Activated CD4-positive, alpha-beta memory T cell treated with anti-CD3 and anti-CD28 coated beads for 36 hours (primary cell): ENCODE data around the gene WDR27. TPM values are rescaled to one million over a fixed set of nuclear protein-coding genes. Genes with fewer than 3 reads are reported as not detected.

Source experiments
- CTCF ChIA-PET: fragments of 350-600 bp; sonication (Branson Sonifier 250); formaldehyde crosslinking; loops from one replicate; lab custom pipeline; 2021; ENCODE audit warnings: antibody characterized with exemption, inconsistent platforms; lab: Charles Lee
- POLR2A ChIA-PET: fragments of 350-600 bp; sonication (Branson Sonifier 250); formaldehyde crosslinking; loops from one replicate; lab custom pipeline; 2021; ENCODE audit warnings: antibody characterized with exemption; lab: Charles Lee
- DNase-seq: peaks from one replicate; pipeline ENCODE4 v3.0.0-alpha.2; 2020
- H3K27ac Mint-ChIP-seq: one replicate; pipeline ENCODE4 v1.8.0; 2021; ENCODE audit warnings: mixed read lengths
- H3K27me3 Mint-ChIP-seq: one replicate; pipeline ENCODE4 v1.8.0; 2021; ENCODE audit warnings: mixed read lengths
- H3K36me3 Mint-ChIP-seq: one replicate; pipeline ENCODE4 v1.8.0; 2021; ENCODE audit warnings: mixed read lengths
- H3K4me1 Mint-ChIP-seq: one replicate; pipeline ENCODE4 v1.8.0; 2021; ENCODE audit warnings: low read depth, mixed read lengths
- H3K4me3 Mint-ChIP-seq: one replicate; pipeline ENCODE4 v1.8.0; 2021; ENCODE audit warnings: mild to moderate bottlenecking, mixed read lengths
- H3K9me3 Mint-ChIP-seq: one replicate; pipeline ENCODE4 v1.8.0; 2021; ENCODE audit warnings: mixed read lengths
- intact Hi-C: fragments of 100-400 bp; cut with micrococcal nuclease; formaldehyde crosslinking; loops from one replicate; pipeline ENCODE4 v1.15.1; 2023
- total RNA-seq, 2 experiments: library from RNA; stranded (reverse); gene quantifications; one replicate each; pipeline ENCODE4 v1.2.3, GENCODE V29; 2021

WDR27 gene
- total RNA-seq, result 10 to 100 TPM; 39.7 to 41.6 TPM

- ChIA-PET POLR2A (interaction anchor here (0.7 to 4.3 kb wide), 13 partner anchors 9 to 882 kb away, joined by 3 to 49 read pairs (median 6); partner anchors contain the start of genes DYNLT2, ERMARD, PDCD2 and PHF10), CTCF (interaction anchor here (0.9 to 1.8 kb wide), 4 partner anchors 18 to 23 kb away, joined by 3 to 7 read pairs (median 5); no protein-coding TSS in a partner anchor)
- Mint-ChIP-seq H3K27ac (peak within 1 kb of the TSS; percentile 88), H3K4me1 (peaks cover 43% of the 10 kb centered on the region), H3K36me3 (peaks cover 26% of the 10 kb centered on the region), H3K27me3 (no peaks in the 10 kb centered on the region), H3K9me3 (no peaks in the 10 kb centered on the region), H3K4me3 (peak within 1 kb of the TSS; percentile 89)
- peak; percentile 99 for DNase-seq
- intact Hi-C loops, result loop anchor here (1.0 to 10.0 kb wide), 8 partner anchors 20 to 852 kb away; partner anchors contain the start of genes DLL1, DYNLT2, ERMARD and TBP
Measured at GRCh38 chr6:169701954-169702839, at the start of gene WDR27, which contains the start of gene C6orf120. Gene WDR27 (minus strand): TSS chr6:169702029. CDS start chr6:169689005, 13,024 bp downstream. Gene C6orf120 (plus strand): TSS chr6:169702126. CDS start chr6:169702460, 334 bp downstream.

- CTCF ChIA-PET, result no interaction called here
- no peak overlapping the region for H3K27ac Mint-ChIP-seq
- H3K9me3 Mint-ChIP-seq, result peaks cover 12% of the 10 kb centered on the region
Measured at GRCh38 chr6:169746556-169746955, 44.7 kb upstream of the WDR27 start.

GRCh38 chr6:169745405-169745804, 43.6 kb upstream of the WDR27 start:
- Mint-ChIP-seq H3K9me3 (peaks cover 12% of the 10 kb centered on the region), H3K4me3 (no peak overlapping the region), H3K36me3 (peaks cover 20% of the 10 kb centered on the region), H3K27me3 (no peaks in the 10 kb centered on the region), H3K4me1 (peaks cover 12% of the 10 kb centered on the region), H3K27ac (no peak overlapping the region)
- no peak for DNase-seq
- intact Hi-C loops, result no loop called here
- ChIA-PET CTCF (no interaction called here), POLR2A (no interaction called here)

More at GRCh38 chr6:169746556-169746955, 44.7 kb upstream of the WDR27 start:
- POLR2A ChIA-PET, result no interaction called here
- intact Hi-C loops, result no loop called here
- DNase-seq, result no peak
- Mint-ChIP-seq H3K4me1 (peaks cover 12% of the 10 kb centered on the region), H3K36me3 (peaks cover 26% of the 10 kb centered on the region), H3K4me3 (no peak overlapping the region), H3K27me3 (no peaks in the 10 kb centered on the region)

GRCh38 chr6:169741344-169741743, 39.5 kb upstream of the WDR27 start:
- intact Hi-C loops, result no loop called here

GRCh38 chr6:169738976-169739529, 37.2 kb upstream of the WDR27 start:
- Mint-ChIP-seq H3K4me1 (no peaks in the 10 kb centered on the region), H3K27ac (no peak overlapping the region), H3K4me3 (no peak overlapping the region), H3K9me3 (no peaks in the 10 kb centered on the region), H3K36me3 (no peaks in the 10 kb centered on the region), H3K27me3 (peaks cover 7% of the 10 kb centered on the region)
- intact Hi-C loops, result no loop called here
- CTCF ChIA-PET, result no interaction called here
- DNase-seq, result no peak
- POLR2A ChIA-PET, result no interaction called here

More at GRCh38 chr6:169741344-169741743, 39.5 kb upstream of the WDR27 start:
- Mint-ChIP-seq H3K27ac (no peak overlapping the region), H3K27me3 (peaks cover 5% of the 10 kb centered on the region), H3K36me3 (no peaks in the 10 kb centered on the region), H3K4me1 (no peaks in the 10 kb centered on the region), H3K4me3 (no peak overlapping the region), H3K9me3 (peaks cover 7% of the 10 kb centered on the region)
- no peak for DNase-seq
- POLR2A ChIA-PET, result interaction anchor here (1.0 to 2.0 kb wide), 2 partner anchors 9 to 39 kb away, joined by 3 to 5 read pairs; partner anchors contain the start of gene C6orf120
- CTCF ChIA-PET, result interaction anchor here (0.6 kb wide), 1 partner anchor 617 kb away, joined by 3 read pairs; no protein-coding TSS in a partner anchor

- POLR2A ChIA-PET, result no interaction called here
- intact Hi-C loops, result no loop called here
- Mint-ChIP-seq H3K27ac (no peak overlapping the region), H3K4me3 (no peak overlapping the region), H3K36me3 (no peaks in the 10 kb centered on the region), H3K9me3 (no peaks in the 10 kb centered on the region), H3K27me3 (peaks cover 7% of the 10 kb centered on the region), H3K4me1 (no peaks in the 10 kb centered on the region)
- CTCF ChIA-PET, result no interaction called here
- no peak for DNase-seq
Measured at GRCh38 chr6:169738204-169738975, 36.6 kb upstream of the WDR27 start.

GRCh38 chr6:169729961-169730360, 28.1 kb upstream of the WDR27 start:
- Mint-ChIP-seq H3K9me3 (no peaks in the 10 kb centered on the region), H3K27ac (no peak overlapping the region), H3K27me3 (no peaks in the 10 kb centered on the region), H3K4me3 (no peak overlapping the region), H3K36me3 (no peaks in the 10 kb centered on the region), H3K4me1 (peaks cover 14% of the 10 kb centered on the region)
- ChIA-PET POLR2A (no interaction called here), CTCF (no interaction called here)
- no peak for DNase-seq
- intact Hi-C loops, result loop anchor here (10.0 kb wide), 1 partner anchor 515 kb away; no protein-coding TSS in a partner anchor

GRCh38 chr6:169726963-169727362, 25.1 kb upstream of the WDR27 start:
- Mint-ChIP-seq H3K27me3 (no peaks in the 10 kb centered on the region), H3K9me3 (no peaks in the 10 kb centered on the region), H3K36me3 (peaks cover 6% of the 10 kb centered on the region), H3K4me3 (no peak overlapping the region), H3K27ac (no peak overlapping the region), H3K4me1 (peaks cover 18% of the 10 kb centered on the region)
- CTCF ChIA-PET, result interaction anchor here (0.6 to 0.8 kb wide), 2 partner anchors 63 to 198 kb away, joined by 3 read pairs; no protein-coding TSS in a partner anchor
- no peak for DNase-seq
- intact Hi-C loops, result loop anchor here (10.0 kb wide), 1 partner anchor 512 kb away; no protein-coding TSS in a partner anchor
- POLR2A ChIA-PET, result no interaction called here

- DNase-seq, result no peak
- CTCF ChIA-PET, result interaction anchor here (0.8 to 1.3 kb wide), 2 partner anchors 64 to 198 kb away, joined by 3 to 6 read pairs; no protein-coding TSS in a partner anchor
- no peaks in the 10 kb centered on the region for H3K9me3 Mint-ChIP-seq
- H3K4me3 Mint-ChIP-seq, result peak overlapping the region; percentile 79
- POLR2A ChIA-PET, result interaction anchor here (1.1 to 1.8 kb wide), 3 partner anchors 10 to 28 kb away, joined by 3 to 20 read pairs (median 3); partner anchors contain the start of genes C6orf120 and WDR27
- intact Hi-C loops, result loop anchor here (10.0 kb wide), 1 partner anchor 511 kb away; no protein-coding TSS in a partner anchor
- H3K27ac Mint-ChIP-seq, result peak overlapping the region; percentile 16
- H3K4me1 Mint-ChIP-seq, result peaks cover 24% of the 10 kb centered on the region
- H3K36me3 Mint-ChIP-seq, result peaks cover 6% of the 10 kb centered on the region
- no peaks in the 10 kb centered on the region for H3K27me3 Mint-ChIP-seq
Measured at GRCh38 chr6:169726049-169726400, 24.2 kb upstream of the WDR27 start.

GRCh38 chr6:169725125-169726048, 23.6 kb upstream of the WDR27 start:
- H3K36me3 Mint-ChIP-seq, result peaks cover 7% of the 10 kb centered on the region
- peaks cover 28% of the 10 kb centered on the region for H3K4me1 Mint-ChIP-seq
- H3K9me3 Mint-ChIP-seq, result no peaks in the 10 kb centered on the region
- CTCF ChIA-PET, result interaction anchor here (0.9 to 1.3 kb wide), 2 partner anchors 24 to 65 kb away, joined by 3 to 6 read pairs; no protein-coding TSS in a partner anchor
- POLR2A ChIA-PET, result interaction anchor here (0.8 to 1.8 kb wide), 5 partner anchors 10 to 29 kb away, joined by 3 to 20 read pairs (median 3); partner anchors contain the start of genes C6orf120, DYNLT2, ERMARD and WDR27
- peak overlapping the region; percentile 76 for H3K27ac Mint-ChIP-seq
- peak; percentile 42 for DNase-seq
- H3K4me3 Mint-ChIP-seq, result peak overlapping the region; percentile 79
- intact Hi-C loops, result loop anchor here (10.0 kb wide), 1 partner anchor 511 kb away; no protein-coding TSS in a partner anchor
- no peaks in the 10 kb centered on the region for H3K27me3 Mint-ChIP-seq
